NCI-H345 treated with DMSO at 0.1 percent for 48 hours (cell line): Measurements from ENCODE around the gene SECISBP2.
"Not testable (repeated sequence)": the region's sequence is repeated elsewhere in the genome, so short reads cannot be mapped to it uniquely, and the experiment has no call there.

Experiments
- DNase-seq: peaks from one replicate; lab custom pipeline; 2025; ENCODE audit not compliant: unreplicated experiment; lab: John Stamatoyannopoulos, UW

Gene SECISBP2

DNA sequence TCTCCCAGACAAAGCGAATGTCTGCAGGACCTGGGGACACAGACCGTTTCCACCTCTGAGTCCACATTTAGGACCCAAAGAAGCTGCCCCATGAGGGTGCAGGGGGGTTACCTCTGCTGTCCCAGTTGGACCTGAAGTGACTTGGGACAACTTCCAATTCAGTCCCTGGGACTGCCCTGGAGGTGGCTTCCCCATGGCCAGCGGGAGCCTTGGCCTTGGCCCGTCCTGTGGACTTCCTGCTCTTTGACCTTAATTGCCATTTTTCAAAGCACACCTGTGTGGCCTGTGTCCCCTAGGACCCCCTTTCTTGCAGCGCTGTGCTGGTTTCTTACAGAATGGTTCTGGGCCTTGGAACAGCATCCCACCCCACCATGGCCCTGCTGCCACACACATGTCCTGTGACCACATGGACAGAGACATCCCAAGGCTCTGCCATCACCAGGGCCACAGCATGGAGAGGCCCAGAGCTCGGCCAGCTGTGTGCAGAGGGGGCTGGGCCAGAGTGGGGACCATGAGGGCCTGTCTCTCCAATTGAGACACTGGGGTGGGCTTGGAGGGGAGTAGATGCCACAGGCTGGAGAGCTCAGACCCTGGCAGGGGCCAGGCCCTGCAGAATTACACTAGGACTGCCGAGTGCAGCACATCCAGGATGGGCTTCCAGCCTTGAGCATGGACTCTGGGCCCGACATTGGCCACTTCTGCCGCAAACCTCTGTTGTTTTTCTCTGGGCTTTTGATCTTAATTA, 45.8 kb downstream of the SECISBP2 start:
- no peak for DNase-seq

DNA sequence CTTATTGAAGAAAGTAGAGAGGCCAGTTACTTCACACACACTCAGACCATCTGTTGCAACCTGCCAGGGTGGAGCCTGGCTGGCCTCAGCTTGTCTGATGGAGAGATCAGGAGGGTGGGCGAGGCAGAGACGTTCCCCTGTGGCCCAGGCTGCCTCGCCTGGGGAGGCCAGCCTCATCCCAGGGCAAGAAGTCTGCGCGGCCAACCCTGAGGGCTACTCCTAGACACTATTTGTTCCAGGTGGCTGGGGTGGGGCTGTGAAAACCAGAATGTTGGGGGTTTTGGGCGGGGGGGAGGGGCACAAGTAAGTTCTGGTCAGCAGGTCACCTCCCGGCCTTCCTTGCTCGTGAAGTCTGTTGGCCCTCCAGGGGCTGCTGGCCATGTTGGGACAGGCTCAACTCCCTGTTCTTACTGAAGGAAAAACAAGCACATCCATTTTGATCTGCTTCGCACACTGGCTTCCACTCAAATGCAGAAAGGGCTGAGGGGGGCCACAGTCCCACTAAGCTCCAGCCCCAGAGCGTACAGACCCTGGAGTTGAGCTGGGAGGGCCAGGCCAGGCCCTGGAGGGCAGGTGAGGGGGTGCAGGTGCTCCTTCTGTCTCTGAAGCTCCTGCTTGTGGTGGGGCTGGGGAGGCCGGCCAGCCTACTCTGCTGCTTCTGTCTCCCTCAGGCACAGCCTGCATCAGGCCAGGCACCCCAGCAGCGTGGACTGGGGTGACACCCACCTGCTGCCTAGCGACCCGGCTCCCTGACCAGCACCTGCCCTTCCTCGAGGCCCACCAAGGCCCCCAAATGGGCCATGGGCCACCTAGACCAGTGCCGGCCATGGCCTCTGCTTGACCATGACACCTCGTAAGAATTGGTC, 46.6 kb downstream of the SECISBP2 start:
- no peak for DNase-seq

DNA sequence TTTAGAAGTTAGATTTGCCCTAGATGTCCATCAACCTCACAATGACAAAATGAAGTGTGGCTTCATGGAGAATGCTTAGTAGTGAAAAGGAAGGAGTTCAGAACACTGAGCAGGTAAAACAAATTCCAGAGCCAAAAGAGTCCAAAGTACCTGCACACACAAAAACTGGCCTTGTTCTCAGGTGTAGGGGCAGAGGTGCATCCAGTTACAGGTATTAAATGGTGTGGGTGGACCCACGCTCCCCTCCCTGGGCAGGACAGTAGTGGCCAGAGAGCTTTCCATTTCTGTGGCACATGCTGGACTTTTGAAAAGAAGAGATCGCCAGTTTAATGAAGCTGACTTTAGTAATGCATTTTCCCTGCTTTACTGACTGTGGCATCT, 47.2 kb downstream of the SECISBP2 start:
- no peak for DNase-seq

DNA sequence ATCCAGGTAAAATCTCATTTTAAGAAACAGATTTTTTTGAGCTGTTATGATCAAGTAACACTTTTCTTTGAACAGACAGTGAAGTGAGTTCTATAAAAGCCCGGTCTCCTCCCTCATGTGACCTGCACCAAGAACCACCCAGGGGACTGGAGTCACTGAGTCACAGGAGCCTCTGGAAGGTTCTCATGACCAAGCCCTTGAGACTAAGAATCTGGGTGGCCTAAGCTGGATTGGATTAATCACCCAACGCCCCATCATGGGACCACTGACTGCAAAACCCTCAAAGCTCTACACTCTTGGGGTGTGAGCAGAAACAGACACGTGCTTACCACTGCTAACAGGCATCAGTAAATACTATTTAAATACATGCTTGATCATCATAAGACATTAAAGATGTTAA, 48.4 kb downstream of the SECISBP2 start:
- no peak for DNase-seq

DNA sequence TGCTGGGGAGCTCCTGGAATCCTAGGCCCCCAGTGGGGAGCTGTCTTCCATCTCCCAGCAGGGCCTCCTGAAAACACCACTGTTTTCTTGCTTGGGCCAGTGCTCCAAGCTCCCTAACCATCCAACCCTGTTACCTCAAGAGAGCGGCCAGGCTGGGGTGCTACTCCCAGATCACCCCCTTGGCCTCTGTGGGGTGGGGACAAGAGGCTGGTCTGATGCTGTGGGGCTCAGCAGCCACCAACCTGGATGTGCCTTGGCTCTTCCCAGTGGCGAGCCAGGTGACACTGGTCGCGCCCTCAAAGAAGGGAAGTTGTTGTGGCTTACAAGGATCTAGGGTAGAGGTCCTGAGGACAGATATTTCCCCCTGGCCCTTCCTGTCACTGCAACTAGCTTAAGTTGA, 49.0 kb downstream of the SECISBP2 start:
- no peak for DNase-seq

DNA sequence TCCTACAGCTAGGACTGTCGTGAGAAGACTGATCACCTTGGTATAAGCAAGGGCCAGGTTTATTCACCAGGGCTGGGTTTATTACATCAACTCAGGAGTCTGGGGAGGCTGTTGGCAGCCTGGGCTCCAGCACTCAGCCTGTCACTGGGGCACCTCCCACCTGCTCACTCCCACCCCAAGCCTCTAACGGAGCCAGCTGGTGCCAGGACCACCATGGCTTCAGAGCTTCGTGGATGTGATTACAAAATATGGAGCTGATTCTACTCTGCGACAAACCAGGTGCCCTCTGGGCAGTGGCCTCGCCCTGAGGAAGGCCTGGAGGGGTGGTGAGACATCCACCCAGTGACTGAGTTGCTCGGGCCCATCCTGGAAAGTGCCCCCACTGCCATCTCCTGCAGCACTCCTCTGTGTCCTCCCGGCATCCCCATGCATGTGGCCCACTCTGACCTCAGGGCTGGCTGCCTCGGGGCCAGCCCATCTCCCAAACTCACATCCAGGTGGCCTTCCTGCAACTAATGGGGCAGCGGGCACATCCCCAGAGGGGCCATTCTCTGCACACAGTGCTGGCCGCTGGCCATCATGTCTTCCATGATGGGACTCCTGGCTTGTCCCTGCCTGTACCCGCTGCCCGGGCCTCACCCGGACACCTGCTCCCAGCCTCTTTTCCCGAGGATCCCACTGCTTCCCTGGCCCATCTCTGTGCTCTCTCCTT, 49.6 kb downstream of the SECISBP2 start:
- DNase-seq: no peak

DNA sequence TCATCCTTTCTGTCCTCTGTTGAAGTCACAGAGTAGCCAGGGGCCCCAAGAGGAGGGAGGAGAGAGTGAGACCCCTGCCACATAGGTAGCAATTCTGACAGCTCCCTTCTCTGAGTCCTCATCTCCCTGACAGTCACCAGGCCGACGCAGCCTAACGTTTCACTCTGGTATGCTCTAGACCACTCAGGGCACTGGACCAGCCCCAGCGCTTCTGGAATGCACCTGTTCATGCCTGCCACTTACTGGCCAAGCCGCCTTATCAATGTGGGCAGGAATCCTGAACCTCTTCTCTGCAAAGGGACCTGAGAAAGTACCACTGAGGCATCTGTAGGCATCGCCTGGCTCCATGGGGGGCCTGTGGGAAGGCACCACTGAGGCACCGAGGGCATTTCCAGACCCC, 50.2 kb downstream of the SECISBP2 start:
- DNase-seq: no peak

DNA sequence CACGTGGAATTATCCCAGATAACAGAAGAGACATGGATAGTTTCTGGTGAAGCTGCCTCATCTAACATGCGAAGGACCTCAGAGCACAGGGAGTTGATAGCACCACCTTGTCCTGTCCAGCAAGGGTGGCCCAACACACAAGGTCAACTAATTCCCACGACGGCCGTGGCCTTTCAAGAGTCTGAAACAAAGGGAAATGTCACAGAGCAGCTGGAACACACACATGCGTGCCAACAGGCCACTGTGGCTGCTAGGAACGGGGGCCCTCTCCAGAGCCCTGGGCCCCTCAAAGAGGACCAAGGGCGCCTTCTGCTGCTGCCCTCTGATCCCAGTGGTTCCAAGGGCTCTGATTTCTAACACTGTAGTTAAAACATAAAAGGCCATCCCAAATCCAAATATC, 50.7 kb downstream of the SECISBP2 start:
- DNase-seq: no peak

DNA sequence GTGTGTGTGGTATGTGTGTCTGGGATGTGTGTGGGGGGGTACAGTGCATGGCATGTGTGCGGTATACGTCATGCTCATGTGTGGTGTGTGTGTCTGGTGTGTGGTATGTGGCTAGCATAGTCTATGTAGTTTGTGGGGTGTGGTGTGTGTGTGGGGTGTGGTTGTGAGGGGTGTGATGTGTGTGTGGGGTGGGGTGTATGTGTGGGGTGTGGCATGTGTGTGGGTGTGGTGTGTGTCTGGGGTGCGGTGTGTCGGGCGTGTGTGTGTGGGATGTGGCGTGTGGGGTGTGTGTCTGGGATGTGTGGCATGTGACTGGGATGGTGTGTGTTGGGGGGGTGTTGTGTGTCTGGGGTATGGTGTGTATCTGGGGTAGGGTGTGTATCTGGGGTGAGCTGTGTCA, 52.3 kb downstream of the SECISBP2 start:
- no peak for DNase-seq

DNA sequence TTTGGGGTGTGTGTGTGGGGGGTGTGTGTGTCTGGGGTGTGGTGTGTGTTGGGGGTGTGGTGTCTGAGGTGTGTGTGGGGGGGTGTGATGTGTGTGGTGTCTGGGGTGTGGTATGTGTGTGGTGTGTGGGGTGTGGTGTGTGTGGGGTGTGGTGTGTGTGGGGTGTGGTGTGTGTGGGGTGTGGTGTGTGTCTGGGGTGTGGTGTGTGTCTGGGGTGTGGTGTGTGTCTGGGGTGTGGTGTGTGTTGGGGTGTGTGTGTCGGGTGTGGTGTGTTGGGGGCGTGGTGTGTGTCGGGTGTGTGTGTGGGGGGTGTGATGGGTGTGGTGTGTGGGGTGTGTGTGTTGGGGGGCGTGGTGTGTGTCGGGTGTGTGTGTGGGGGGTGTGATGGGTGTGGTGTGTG, 53.5 kb downstream of the SECISBP2 start:
- DNase-seq: not testable (repeated sequence)

DNA sequence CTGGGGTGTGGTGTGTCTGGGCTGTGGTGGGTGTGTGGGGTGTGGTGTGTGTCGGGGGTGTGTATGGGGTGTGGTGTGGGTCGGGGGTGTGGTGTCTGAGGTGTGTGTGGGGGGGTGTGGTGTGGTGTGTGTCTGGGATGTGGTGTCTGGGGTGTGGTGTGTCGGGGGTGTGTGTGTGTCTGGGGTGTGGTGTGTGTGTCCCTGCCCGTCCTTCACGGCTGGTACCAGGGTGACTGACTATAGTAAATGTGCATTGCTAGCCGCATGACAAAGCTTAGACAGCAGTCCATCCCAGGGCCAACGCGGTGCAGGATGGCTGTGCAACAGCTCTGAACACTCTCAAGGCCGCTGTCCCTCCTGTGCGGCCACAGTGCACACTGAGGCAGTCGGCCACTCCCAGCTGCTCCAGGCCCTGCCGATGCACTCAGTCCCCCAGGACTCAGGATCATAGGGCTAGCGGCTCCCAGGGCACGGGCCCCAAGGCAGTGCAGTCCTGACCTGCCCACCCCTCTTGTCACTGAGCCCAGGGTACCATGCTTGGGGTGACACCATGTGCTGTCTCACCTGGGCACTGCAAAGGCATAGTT, 54.0 kb downstream of the SECISBP2 start:
- no peak for DNase-seq

DNA sequence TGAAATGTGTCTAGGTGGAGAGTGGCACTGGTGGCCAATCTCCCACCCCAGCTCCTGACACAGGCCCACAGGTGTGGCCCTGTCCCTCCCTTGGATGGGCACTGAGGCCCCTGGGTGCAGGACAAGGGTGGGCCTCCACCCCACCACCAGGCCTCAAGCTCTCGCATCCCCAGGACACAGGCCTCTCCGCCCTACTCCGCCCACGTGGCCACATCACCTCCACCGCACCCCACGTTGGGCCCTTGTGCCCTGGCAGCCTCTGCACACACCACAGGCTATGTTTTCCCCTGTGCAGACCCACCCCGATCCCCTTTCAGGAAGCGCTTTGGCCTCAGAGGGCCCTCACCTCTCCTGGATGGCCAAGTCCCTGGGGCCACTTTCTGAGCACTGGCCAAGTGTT, 54.7 kb downstream of the SECISBP2 start:
- no peak for DNase-seq

DNA sequence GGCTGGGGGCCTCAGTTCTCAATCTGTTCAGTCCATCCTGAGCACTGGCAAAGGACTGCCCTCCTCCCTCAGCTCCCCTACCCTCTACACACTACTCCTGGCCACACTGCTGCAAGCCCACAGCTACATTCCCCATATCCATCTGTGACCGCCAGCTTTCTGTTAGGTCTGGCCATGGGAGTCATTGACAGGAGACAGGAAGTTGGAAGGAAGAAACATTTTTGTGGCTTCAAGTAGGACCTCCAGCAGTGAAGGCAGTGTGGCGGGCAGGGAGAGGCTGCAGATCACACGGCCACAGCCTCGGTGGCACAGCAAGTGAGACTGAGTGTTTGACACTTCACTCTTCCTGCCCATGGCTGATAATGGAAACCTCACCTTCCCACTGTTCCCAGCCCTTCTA, 55.9 kb downstream of the SECISBP2 start:
- DNase-seq: no peak

DNA sequence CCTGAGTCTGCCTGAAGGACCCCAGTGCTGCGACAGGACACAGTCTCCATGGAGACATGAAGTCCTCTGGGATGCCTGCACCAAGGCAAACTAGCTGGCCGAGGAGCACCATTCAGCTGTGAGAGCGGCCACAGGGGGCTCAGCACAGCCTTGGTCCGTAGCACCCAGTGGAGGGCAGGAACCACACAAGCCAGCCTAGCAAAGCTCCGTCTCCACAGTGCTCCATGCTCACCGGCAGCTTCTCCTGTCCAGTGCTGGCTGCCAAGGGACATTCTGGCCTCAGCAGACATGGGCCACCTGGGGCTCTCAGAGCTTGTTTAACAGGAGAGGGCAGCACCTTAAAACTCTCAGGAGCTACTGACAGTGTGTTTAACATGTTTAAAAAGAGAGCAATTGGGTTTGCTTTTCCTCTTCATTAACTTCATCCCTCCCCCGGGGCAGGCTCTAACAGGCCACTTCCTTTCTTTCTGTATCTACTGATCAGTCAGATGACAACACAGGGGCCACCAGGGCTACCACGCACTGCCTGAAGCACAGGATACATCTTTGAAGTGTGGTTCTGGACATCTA, 57.0 kb downstream of the SECISBP2 start:
- DNase-seq: no peak

DNA sequence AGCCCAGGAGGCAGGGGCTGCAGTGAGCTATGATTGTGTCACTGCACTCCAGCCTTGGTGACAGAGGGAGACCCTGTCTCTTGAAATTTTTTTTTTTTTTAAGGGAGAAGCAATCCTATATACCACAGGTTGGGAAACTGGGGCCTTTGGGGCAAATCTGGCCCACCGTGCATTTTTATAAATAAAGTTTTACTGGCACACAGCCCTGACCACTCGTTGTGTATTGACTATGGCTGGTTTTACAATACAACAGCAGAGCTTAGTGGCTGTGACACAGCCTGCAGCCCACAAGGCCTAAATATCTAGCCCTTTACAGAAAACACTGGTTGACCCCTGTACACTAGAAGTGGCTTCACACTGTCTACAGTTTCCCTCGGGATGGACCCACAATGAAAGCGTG, 58.0 kb downstream of the SECISBP2 start:
- DNase-seq: no peak

DNA sequence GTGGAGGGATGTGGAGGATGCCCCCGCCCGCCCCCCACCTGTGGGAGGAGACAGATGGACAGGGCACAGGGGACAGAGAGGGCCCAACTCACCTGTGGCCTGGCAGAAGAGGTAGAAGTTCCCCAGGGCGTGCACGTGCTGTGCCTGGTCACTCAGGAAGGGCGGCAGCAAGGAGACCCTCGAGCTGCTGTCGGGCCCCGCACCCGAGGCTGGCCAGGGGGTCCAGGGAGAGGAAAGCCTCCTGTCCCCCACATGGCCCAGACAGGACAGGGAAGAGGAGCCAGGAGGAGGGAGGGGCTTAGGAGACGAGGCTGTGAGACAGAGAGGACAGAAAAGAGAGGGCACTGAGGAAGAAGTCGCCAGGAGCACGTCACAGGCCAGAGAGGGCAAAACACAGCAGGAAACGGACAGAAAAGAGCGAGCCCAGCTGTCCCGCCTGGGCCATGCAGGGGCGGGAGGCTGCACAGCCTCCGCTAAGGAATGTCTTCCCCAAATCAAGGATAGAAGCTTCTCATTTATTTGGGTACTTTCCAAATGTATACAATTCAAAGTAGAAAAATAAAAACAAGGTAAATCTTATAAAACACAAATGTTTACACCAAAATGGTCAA, 58.5 kb downstream of the SECISBP2 start:
- DNase-seq: no peak

DNA sequence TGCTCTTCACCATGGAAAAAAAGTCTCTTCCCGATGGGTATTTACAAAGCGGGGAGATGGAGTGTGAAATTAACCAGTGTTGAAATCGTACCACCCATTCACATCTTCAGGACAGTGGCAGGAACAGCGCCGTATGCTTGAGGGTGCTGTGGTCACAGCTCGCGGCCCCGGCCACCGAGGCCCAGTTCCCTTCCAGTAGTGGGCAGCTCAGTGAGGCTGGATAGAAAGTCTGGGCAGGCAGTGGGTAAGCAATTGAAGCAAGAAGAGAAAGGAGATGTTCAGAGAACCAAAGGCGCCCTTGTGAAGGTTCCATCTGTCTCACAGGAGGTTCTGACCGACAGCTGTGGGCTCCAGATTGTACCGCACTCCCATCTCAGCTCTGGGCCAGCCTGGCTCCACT, 59.1 kb downstream of the SECISBP2 start:
- no peak for DNase-seq

DNA sequence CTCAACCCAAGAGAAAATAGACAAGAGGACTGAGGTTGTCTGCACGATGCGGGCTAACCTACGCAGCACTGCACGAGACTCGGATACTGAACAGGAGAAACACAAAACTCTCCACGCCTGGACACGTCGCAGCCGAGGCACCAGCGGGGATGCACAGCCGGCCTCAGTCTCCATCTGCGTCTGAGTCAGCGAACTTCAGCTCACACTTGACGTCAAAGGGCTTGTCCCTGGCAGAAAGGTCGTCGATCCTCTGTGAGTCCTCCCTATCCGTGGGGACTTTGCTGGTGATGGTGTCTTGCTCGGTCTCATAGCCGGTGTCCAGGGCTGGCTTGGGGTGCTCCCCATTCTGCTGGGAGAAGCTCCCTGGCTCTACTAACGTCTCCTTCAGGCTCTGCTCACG, 60.2 kb downstream of the SECISBP2 start:
- no peak for DNase-seq

DNA sequence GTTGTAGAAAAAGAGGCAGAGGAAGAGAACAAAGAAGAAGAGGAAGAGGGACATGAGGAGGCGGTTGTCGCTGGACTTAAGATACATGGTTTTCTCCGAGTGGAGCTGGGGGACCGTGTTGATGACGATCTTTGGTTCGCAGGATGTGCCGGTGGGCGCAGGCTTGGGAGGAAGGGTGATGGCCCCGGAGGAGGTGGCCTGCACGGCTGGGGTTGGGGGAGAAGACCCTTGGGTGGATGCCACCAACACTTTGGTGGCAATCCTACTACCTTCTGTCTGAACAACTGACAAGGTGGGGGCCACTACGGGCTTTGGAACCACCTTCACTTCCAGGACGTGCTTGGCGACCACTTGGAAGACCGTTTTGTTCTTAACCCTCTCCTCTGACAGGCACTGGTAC, 60.7 kb downstream of the SECISBP2 start:
- no peak for DNase-seq

DNA sequence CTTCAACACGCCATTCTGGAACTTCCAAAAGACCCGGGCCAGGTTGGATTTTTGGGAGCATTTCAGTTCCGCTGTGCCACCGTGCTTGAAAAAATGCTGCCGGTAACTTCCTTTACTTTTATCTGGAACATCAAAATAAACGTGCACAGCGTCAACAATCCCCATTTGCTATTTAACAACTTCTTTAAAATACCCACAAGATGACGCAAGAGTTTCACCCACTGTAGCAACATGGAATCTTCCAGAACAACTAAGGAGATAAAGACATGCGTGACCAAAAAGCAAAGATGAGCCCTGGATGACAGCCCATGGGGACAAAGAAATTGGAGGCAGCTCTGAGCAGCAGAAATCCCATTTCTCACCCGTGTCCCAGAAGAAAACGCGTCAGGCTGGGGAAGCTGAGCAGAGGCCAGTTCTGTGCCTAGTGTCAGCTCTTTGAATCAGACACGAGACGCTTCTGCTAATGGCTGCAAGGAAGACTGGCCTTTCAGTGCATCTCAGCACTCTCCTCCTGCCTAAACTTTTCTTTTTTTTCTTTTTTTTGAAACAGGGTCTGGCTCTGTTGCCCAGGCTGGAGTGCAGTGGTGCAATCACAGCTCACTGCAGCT, 61.3 kb downstream of the SECISBP2 start:
- DNase-seq: no peak
